ENCODE measurements around the gene ANKK1.

- TF ChIP-seq CTCF (IDR thresholded peaks at IDR 0.05) = no peak
- no peak for TF ChIP-seq POLR2AphosphoS5 (IDR thresholded peaks at IDR 0.05)
These were observed 4.8 kb downstream of the ANKK1 start for GRCh38 chr11:113392236-113392921.

All from esophagus muscularis mucosa (tissue), 3 donors.